ENCODE data around the gene BACH2.

Gene BACH2

GRCh38 chr6:90269334-90269733 is 27.3 kb downstream of the BACH2 start:
- no peak overlapping the region for H3K4me3 ChIP-seq (IDR thresholded peaks at IDR 0.05; ENCODE audit: insufficient read depth, low read depth, low read length)
- H3K4me2 ChIP-seq, result peak overlapping the region; percentile 15; the same call in 1 of the 2 replicates
- no peaks in the 10 kb centered on the region for H3K79me2 ChIP-seq (ENCODE audit: insufficient read depth, low read depth)
- H4K20me1 ChIP-seq (ENCODE audit: insufficient read depth), result no peaks in the 10 kb centered on the region
- H3K27me3 ChIP-seq (ENCODE audit: insufficient read depth, low read depth), result no peaks in the 10 kb centered on the region
- H3K4me1 ChIP-seq (ENCODE audit: low read depth, poor library complexity, severe bottlenecking), result peaks cover 31% of the 10 kb centered on the region
- no peaks in the 10 kb centered on the region for H3K36me3 ChIP-seq (ENCODE audit: insufficient read depth)
- no peak overlapping the region for H2AFZ ChIP-seq (ENCODE audit: low read depth)
- no peak overlapping the region for H3K27ac ChIP-seq
- no peak overlapping the region for H3K9ac ChIP-seq
- TF ChIP-seq CTCF (conservative IDR thresholded peaks at IDR 0.05; ENCODE audit: low read depth, low read length), result no peak

GRCh38 chr6:90268178-90268577 is 28.5 kb downstream of the BACH2 start:
- no peaks in the 10 kb centered on the region for H3K36me3 ChIP-seq (ENCODE audit: insufficient read depth)
- peaks cover 42% of the 10 kb centered on the region for H3K4me1 ChIP-seq (ENCODE audit: low read depth, poor library complexity, severe bottlenecking)
- no peak overlapping the region for H3K4me3 ChIP-seq (IDR thresholded peaks at IDR 0.05; ENCODE audit: insufficient read depth, low read depth, low read length)
- H4K20me1 ChIP-seq (ENCODE audit: insufficient read depth), result no peaks in the 10 kb centered on the region
- no peak overlapping the region for H2AFZ ChIP-seq (ENCODE audit: low read depth)
- no peaks in the 10 kb centered on the region for H3K27me3 ChIP-seq (ENCODE audit: insufficient read depth, low read depth)
- H3K79me2 ChIP-seq (ENCODE audit: insufficient read depth, low read depth), result no peaks in the 10 kb centered on the region
- no peak for TF ChIP-seq CTCF (conservative IDR thresholded peaks at IDR 0.05; ENCODE audit: low read depth, low read length)
- peak overlapping the region; percentile 15; the same call in 1 of the 2 replicates for H3K4me2 ChIP-seq
- H3K9ac ChIP-seq, result no peak overlapping the region
- H3K27ac ChIP-seq, result no peak overlapping the region

GRCh38 chr6:90266905-90267621 is 29.6 kb downstream of the BACH2 start:
- H3K4me2 ChIP-seq, result no peak overlapping the region
- H3K27ac ChIP-seq, result no peak overlapping the region
- H3K27me3 ChIP-seq (ENCODE audit: insufficient read depth, low read depth), result no peaks in the 10 kb centered on the region
- H3K9ac ChIP-seq, result no peak overlapping the region
- no peak overlapping the region for H2AFZ ChIP-seq (ENCODE audit: low read depth)
- no peaks in the 10 kb centered on the region for H4K20me1 ChIP-seq (ENCODE audit: insufficient read depth)
- no peak overlapping the region for H3K4me3 ChIP-seq (IDR thresholded peaks at IDR 0.05; ENCODE audit: insufficient read depth, low read depth, low read length)
- H3K4me1 ChIP-seq (ENCODE audit: low read depth, poor library complexity, severe bottlenecking), result peaks cover 43% of the 10 kb centered on the region
- H3K36me3 ChIP-seq (ENCODE audit: insufficient read depth), result no peaks in the 10 kb centered on the region
- no peaks in the 10 kb centered on the region for H3K79me2 ChIP-seq (ENCODE audit: insufficient read depth, low read depth)
- no peak for TF ChIP-seq CTCF (conservative IDR thresholded peaks at IDR 0.05; ENCODE audit: low read depth, low read length)

- Histone ChIP-seq H3K4me2 (no peak overlapping the region), H3K9ac (no peak overlapping the region), H3K27ac (no peak overlapping the region), H3K4me1 (ENCODE audit: low read depth, poor library complexity, severe bottlenecking) (peaks cover 38% of the 10 kb centered on the region), H3K27me3 (ENCODE audit: insufficient read depth, low read depth) (no peaks in the 10 kb centered on the region), H4K20me1 (ENCODE audit: insufficient read depth) (no peaks in the 10 kb centered on the region), H3K36me3 (ENCODE audit: insufficient read depth) (no peaks in the 10 kb centered on the region), H3K79me2 (ENCODE audit: insufficient read depth, low read depth) (no peaks in the 10 kb centered on the region), H2AFZ (ENCODE audit: low read depth) (no peak overlapping the region), H3K4me3 (IDR thresholded peaks at IDR 0.05; ENCODE audit: insufficient read depth, low read depth, low read length) (no peak overlapping the region)
- TF ChIP-seq CTCF (conservative IDR thresholded peaks at IDR 0.05; ENCODE audit: low read depth, low read length), result no peak
Measured at GRCh38 chr6:90264561-90264960, 32.1 kb downstream of the BACH2 start.
